Smooth muscle cell of the brain vasculature (primary cell): ENCODE measurements around the gene DUSP15.
A peak's percentile ranks its signal among the peaks of the same experiment; 100 is the strongest.
"Not testable (repeated sequence)": the region's sequence is repeated elsewhere in the genome, so short reads cannot be mapped to it uniquely, and the experiment has no call there.

Source experiments
- DNase-seq: peaks from one replicate; pipeline ENCODE4 v3.0.0-alpha.2; 2012; ENCODE audit warnings: low read depth, low spot score

The DUSP15 gene

DNA sequence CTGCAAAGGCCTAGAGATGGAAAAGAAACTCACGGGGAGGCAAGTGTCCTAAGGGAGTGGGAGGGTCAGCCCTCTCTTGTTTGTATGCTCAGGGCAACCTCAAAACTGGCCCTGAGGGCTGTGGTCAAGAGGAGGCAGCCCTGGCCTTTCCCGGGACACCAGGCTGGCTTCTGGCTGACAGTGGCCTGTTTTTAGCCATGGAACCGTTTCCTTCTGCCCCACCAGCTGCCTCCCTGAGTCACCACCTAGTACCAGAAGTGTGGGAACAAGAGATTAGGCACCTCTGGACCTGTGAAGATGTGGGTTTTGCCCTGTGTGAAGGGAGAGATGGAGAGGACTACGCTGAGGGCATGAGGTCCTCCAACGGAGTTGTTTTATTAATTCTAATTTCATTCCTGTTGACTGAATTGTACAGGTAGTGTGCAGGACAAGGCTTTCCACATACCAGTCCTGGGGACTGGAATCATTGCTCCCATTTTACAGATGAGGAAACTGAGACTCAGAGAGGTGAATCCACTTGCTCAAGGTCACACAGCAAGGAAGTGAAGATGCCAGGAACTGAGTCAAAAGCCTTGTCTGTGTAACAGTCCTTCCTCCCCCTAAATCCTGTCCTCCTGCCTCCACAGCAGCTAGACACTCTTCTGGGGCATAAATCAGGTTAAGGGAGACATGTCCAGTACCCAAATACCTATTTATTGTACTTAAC, 30.4 kb downstream of the DUSP15 start:
- DNase-seq: no peak

GRCh38 chr20:31838646-31839292, 31.6 kb downstream of the DUSP15 start:
- DNase-seq: no peak

GRCh38 chr20:31837896-31838397, 32.4 kb downstream of the DUSP15 start:
- DNase-seq: no peak

DNA sequence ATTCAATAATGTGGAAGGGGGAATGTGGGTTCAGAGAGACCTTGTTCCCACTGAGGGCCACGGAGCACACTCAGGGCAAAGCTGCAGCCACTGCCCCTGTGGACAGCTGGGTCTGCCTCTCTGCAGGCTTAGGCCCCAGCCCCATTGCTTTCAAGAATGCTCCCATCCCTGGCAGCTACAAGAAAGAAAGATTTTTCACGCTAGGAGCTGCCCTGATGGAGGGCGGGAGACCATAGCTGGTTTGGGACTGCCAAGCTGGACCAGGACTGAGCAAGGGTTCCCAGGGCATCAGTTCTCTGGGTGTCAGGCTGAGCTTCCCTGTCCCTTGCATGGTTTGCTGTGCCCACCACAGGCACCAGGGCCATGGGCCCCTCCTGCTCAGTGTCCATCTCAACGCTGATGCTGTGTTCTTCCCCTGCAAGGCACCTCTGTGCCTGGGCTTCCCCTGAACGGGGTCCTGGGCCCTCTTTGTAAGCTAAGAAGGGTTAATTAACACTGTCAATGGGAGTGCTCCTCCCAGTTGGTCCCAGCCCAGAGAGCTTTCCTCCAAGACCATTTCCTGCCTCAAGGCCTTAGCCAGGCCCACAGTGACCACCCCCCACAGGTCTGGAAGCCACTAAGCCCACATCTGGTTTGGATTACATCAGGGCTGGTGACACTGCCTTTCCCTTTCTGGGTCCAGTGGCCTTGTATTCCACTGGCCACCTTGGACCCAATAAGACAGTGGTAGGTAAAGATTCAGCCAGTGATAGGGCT, 33.3 kb downstream of the DUSP15 start:
- DNase-seq: no peak

DNA sequence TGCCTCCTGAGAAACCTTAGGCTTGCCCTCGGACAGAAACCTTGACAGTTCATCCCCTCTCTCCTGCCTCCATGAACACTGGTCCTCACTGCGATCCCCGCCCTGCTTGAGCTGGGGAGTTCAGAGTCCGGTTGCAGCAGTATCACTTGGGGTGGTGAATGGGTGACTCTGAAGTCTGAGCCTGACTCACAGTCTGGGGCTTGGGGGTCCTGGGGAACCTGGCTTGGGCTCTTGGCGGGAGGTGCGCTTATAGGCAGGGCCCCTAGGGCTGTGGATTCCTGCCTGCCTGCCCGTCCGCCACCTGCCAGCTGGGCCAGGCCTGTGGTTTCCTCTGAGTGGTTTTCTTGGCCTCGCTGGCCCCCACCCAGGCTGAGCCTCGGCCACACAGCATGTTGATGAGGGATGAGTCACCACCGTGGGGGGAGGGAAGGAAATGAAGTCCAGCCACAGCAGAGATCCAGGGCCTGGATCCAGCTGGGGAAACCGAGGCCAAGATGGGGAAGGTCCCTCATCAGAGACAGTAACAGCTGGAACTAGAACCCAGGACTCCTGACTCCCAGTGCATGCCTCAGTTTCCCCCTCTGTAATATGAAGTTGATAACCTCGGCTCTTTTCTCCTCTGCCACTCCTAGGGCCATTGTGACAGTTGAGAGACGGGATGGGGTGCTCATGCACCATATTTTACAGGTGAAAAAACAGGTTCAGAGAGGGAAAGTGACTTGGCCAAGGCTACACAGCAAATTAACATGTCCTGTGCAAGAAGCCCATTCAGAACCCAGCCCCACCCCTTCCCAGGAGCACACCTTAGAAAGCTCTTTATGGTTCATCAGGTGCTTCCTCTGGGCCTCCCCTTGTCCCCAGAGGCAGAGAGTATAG, 34.1 kb downstream of the DUSP15 start:
- peak; percentile 80 for DNase-seq

- no peak for DNase-seq
Measured at GRCh38 chr20:31835554-31835953, 34.8 kb downstream of the DUSP15 start.

DNA sequence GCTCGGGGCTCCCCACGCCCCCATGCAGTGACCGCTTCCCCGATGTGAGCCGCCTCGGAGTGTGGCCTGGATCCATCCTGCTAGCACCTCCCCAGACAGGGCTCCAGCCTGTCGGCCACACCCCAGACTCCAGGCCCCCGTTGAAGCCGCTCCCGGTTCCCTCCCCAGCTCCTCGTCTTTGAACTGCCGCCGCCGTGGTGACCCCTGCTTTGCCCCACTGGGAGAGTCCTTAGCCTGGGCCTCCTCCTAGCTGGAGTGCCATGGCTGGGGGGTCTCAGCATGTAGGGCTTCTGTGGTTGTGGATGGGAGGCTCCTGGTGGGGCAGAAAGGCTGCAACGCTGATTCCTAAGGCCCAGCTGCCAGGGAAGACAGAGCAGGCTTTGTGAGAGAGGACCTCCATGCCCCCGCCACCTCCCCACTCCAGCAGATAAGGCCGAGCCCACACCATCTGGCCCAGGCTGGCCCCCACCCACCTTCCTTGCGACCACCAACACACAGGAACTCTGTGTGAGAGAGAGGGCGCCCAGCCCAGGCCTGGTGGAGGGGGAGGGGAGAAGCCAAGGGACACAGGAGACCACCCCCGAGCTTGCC, 36.3 kb downstream of the DUSP15 start:
- no peak for DNase-seq

GRCh38 chr20:31833130-31833930, 37.0 kb downstream of the DUSP15 start:
- DNase-seq: no peak

DNA sequence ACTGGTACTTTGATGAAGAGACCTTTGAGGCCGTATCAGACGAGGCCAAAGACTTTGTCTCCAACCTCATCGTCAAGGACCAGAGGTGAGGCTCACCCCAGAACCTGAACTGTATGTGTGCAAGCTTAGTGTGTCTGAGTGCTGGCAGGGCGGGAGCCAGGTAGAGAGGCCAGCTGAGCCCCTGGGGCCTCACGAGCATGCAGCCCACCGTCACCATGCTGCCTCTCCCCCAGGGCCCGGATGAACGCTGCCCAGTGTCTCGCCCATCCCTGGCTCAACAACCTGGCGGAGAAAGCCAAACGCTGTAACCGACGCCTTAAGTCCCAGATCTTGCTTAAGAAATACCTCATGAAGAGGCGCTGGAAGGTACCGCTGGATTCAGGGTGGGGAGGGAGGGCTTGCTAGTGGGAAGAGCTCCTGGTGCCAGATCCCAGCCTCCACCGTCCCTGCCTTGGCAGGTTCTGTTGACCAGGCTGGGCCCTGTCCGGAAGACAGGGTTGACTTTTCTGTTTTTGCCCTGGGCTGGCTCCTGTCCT, 38.5 kb downstream of the DUSP15 start:
- no peak for DNase-seq

DNA sequence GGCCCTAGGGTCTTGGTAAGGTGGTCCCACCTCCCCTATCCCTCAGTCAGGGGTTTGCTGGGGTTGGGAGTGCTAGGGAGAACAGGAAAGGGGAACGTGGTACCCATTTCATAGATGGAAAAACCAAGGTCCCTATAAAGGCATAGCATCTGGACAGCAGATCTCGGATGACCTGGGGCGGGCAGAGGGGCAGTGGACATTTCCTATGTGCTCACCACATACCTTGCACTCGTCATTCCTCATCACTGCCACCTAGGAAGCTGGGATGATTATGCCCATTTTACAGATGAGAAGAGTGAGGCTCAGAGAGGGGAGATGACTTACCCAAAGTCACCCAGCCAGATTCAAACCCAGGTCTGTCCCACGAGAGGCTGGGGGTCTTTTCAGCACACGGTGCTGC, 39.1 kb downstream of the DUSP15 start:
- no peak for DNase-seq

GRCh38 chr20:31830406-31830981, 39.8 kb downstream of the DUSP15 start:
- DNase-seq: no peak

DNA sequence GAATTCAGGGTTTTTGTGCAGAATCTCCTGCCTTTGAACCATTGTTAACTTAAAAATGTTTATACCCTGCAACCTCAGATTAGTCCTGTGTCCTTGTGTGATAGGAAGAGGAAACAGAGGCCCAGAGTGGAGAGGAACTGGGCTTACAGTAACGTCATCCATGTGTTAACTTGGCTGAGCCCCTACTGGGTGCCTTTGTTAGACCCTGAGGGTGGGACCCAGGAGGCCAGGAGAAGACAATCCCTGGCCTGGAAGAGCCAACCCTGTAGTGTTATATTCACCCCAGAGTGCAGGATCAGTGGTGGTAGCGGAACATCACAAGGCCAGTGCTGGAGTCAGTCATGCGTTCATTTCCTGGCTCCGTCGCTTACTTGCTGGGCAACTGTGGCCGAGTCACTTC, 40.6 kb downstream of the DUSP15 start:
- DNase-seq: no peak

DNA sequence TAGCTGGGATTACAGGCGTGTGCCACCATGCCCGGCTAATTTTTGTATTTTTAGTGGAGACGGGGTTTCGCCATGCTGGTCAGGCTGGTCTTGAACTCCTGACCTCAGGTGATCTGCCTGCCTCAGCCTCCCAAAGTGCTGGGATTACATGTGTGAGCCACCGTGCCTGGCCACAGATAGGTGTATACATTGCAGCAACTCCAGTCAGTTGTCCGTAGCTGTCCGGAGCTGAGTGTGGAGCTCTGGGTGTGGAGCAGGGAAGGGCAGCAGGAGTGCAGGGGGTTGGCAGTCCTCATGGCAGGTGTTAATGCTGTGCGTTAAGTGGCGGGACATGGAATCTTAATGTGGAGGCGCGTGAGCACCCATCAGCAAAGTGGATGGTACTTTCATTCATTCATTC, 42.3 kb downstream of the DUSP15 start:
- not testable (repeated sequence) for DNase-seq

- no peak for DNase-seq
Measured at GRCh38 chr20:31827059-31827458, 43.3 kb downstream of the DUSP15 start.

- no peak for DNase-seq
Measured at GRCh38 chr20:31826074-31826473, 44.3 kb downstream of the DUSP15 start.

DNA sequence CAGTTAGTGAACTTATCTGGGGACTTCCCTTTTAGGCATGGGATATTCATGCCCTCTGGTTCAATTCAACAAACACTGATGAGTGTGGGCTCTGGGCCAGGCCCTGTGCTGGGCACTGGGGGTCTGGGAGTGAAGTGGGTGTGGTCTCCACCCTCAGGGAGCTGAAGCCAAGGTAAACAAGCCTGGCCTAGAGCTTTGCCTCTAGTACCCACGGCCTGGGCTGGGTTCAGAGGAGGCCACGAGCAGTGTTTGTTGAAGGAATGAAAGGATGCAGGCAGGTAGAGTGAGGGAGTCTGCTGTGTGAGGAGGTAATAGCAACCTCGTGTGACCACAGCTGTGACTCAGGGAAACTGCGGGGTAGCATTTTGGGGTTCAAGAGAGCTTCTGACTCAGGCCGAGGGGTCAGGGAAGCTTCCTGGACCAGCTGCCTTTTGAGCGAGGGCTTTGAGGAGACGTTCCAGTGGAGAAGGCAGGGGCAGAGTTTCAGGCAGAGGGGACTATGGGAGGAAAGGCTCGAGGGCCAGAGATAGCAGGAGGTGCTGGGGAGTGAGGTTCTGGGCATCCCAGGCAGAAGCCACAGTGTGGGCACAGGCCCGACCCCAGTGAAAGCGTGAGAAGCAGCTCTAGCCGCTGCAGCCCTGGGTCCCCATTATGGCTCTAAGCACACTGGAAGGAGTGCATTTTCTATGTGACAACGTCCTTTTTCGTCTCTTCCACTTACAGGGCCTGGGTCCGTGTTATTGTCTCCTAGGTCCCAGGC, 45.6 kb downstream of the DUSP15 start:
- no peak for DNase-seq

DNA sequence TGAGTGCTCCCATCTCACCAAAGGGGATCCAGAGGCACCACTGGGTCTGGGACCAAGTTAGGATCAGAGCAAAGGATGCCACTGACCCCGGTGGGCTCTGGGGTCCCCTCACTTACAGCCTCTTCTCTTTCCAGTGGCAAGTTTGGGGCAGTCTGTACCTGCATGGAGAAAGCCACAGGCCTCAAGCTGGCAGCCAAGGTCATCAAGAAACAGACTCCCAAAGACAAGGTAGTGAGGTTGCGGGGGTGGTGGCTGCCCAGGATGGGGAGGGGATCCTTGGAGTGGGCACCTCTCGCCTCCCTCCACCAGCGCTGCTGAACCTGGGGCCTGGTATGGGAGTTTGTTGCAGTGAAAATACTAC, 46.2 kb downstream of the DUSP15 start:
- DNase-seq: no peak

- no peak for DNase-seq
Measured at GRCh38 chr20:31823360-31824124, 46.8 kb downstream of the DUSP15 start.
